Thyroid gland (tissue), 4 donors: ENCODE data around the gene ARTN.

Experiments used
- POLR2A ChIP-seq, 2 donors: fragments of 450-650 bp; IDR thresholded peaks; one replicate each; pipeline ENCODE4 v1.6.1; 2017; ENCODE audit warnings: antibody characterized with exemption in 2 of 2, mild to moderate bottlenecking in 2 of 2, moderate library complexity in 1 of 2
- TF ChIP-seq, protein P1 (sequence below), 6 experiments: fragments of 200-600 bp in 3 of 6; fragments of 450-650 bp in 3 of 6; sonication (generic) in 3 of 6; IDR thresholded peaks; one replicate each; pipeline ENCODE4 v1.5.1; 2016 to 2019; ENCODE audit warnings: antibody characterized with exemption in 6 of 6, mild to moderate bottlenecking in 2 of 6, inconsistent platforms in 1 of 6, moderate library complexity in 1 of 6

DNA sequence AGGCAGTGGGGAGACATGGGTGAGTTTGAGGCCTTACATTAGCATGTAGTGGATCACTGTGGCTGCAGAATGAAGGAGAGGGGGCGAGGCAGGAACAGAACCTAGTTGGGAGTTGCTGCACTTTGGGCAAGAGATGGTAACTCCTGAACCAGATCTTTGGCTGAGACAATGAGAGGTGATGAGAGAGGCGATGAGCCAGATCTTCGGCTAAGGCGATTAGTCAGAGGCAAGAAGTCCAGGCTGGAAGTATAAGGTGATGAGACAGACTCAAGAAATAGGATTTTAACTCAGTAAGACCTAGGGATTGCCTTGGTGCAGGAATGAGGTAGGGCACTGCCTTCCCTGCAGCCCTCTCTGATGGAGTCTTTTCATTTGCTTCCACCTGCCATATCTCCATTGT is 9.1 kb upstream of the ARTN start:
- TF ChIP-seq, protein P1, sequence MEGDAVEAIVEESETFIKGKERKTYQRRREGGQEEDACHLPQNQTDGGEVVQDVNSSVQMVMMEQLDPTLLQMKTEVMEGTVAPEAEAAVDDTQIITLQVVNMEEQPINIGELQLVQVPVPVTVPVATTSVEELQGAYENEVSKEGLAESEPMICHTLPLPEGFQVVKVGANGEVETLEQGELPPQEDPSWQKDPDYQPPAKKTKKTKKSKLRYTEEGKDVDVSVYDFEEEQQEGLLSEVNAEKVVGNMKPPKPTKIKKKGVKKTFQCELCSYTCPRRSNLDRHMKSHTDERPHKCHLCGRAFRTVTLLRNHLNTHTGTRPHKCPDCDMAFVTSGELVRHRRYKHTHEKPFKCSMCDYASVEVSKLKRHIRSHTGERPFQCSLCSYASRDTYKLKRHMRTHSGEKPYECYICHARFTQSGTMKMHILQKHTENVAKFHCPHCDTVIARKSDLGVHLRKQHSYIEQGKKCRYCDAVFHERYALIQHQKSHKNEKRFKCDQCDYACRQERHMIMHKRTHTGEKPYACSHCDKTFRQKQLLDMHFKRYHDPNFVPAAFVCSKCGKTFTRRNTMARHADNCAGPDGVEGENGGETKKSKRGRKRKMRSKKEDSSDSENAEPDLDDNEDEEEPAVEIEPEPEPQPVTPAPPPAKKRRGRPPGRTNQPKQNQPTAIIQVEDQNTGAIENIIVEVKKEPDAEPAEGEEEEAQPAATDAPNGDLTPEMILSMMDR (IDR thresholded peaks at IDR 0.05), result no peak
- no peak for TF ChIP-seq POLR2A (IDR thresholded peaks at IDR 0.05)
